ENCODE results near the gene OPN1SW. TPM values are rescaled to one million over a fixed set of nuclear protein-coding genes. Genes with fewer than 3 reads are reported as not detected.

Gene OPN1SW
- total and polyA plus RNA-seq, 9 of the 15 experiments (the other 6 are each of a cell fraction or from before 2014, with no cell fraction given) = 0.84 to 1.0 TPM; not detected in 7

DNA sequence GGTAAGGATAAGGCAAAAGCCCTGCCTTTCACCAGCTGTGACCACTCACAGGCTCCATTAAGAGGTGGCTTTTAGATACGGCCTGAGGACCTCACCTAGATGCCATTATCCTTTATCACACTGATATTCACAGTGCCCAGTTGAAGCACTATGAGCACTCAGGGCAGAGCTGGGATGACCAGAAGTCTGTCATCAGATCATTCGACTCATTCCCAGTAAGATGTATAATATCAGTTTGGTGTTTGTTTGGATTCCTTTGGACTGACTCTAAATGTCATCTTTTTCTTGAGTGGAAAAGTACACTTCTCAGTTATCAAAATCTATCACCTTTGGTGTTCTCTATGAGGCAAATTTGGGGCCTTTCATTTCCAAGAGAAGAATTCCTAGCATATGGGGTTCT, 34.9 kb upstream of the OPN1SW start:
- H3K79me2 ChIP-seq (ENCODE audit: control insufficient read depth, insufficient read depth, low read length) = no peaks in the 10 kb centered on the region
- no peaks in the 10 kb centered on the region for H4K20me1 ChIP-seq (replicated peaks; ENCODE audit: control insufficient read depth, insufficient read depth, low read length)
- H3K36me3 ChIP-seq (ENCODE audit: control insufficient read depth, insufficient read depth, low read length) = peaks cover 57% of the 10 kb centered on the region
- CTCF ChIA-PET (ENCODE audit: low intra/inter-chr PET ratio) = no interaction called here
- TF ChIP-seq PTRF (tag; IDR thresholded peaks at IDR 0.05) (no peak), ZBED1 (IDR thresholded peaks at IDR 0.05) (no peak), POLR3A (IDR thresholded peaks at IDR 0.05; ENCODE audit: borderline replicate concordance, extremely low read depth, insufficient read depth, insufficient read length) (no peak), PHF8 (IDR thresholded peaks at IDR 0.05; ENCODE audit: borderline replicate concordance, low read length) (no peak), TAF7 (tag; IDR thresholded peaks at IDR 0.05) (no peak), ETV6 (IDR thresholded peaks at IDR 0.05; ENCODE audit: borderline replicate concordance in 1 of 2, low read depth in 2 of 2, low read length in 1 of 2) (no peak), ETV6 (CRISPR knock-in tag; IDR thresholded peaks at IDR 0.05; ENCODE audit: borderline replicate concordance) (no peak), POLR2AphosphoS2 (IDR thresholded peaks at IDR 0.05; ENCODE audit: low read length) (no peak)
- TF ChIP-seq, protein P1, sequence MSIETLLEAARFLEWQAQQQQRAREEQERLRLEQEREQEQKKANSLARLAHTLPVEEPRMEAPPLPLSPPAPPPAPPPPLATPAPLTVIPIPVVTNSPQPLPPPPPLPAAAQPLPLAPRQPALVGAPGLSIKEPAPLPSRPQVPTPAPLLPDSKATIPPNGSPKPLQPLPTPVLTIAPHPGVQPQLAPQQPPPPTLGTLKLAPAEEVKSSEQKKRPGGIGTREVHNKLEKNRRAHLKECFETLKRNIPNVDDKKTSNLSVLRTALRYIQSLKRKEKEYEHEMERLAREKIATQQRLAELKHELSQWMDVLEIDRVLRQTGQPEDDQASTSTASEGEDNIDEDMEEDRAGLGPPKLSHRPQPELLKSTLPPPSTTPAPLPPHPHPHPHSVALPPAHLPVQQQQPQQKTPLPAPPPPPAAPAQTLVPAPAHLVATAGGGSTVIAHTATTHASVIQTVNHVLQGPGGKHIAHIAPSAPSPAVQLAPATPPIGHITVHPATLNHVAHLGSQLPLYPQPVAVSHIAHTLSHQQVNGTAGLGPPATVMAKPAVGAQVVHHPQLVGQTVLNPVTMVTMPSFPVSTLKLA (conservative IDR thresholded peaks at IDR 0.05) = no peak
- H3K27ac ChIP-seq (ENCODE audit: extremely low read depth, low read depth, low read length) = no peak overlapping the region
- POLR2A ChIA-PET = no interaction called here
- 52% methylated on average over 2 of the region's 2 CpGs for WGBS (ENCODE audit: insufficient coverage, low coverage, missing lambda C conversion rate)
- H3K4me2 ChIP-seq (ENCODE audit: insufficient read depth, low read length) = no peak overlapping the region
- H3K27me3 ChIP-seq (ENCODE audit: control insufficient read depth in 2 of 2, insufficient read depth in 2 of 2, low read length in 2 of 2) = no peaks in the 10 kb centered on the region
- no peak overlapping the region for H3K4me3 ChIP-seq
- BruUV-seq (replicated peaks) = no TSS peak
- no peak for FAIRE-seq
- H3K9me3 ChIP-seq (replicated peaks; ENCODE audit: control insufficient read depth, insufficient read depth, low read depth, low read length) = no peaks in the 10 kb centered on the region
- intact Hi-C loops (cut with micrococcal nuclease) (no loop called here), in situ Hi-C loops (cut with MboI) (no loop called here)
- no peak for ATAC-seq
- H3K4me1 ChIP-seq (replicated peaks in 1 of 2; ENCODE audit: control insufficient read depth in 2 of 2, insufficient read depth in 2 of 2, low read length in 2 of 2) = peaks cover 25% of the 10 kb centered on the region in 2 experiments; a peak in 4 of 5 replicates
- no peak overlapping the region for H2AFZ ChIP-seq (ENCODE audit: low read depth, low read length)
- no peak for DNase-seq (ENCODE audit: extremely low read depth in 1 of 4, low spot score in 3 of 4)
- H3K9me1 ChIP-seq (ENCODE audit: control insufficient read depth, insufficient read depth, low read length) = peaks cover 6% of the 10 kb centered on the region
- no peak overlapping the region for H3K9ac ChIP-seq (ENCODE audit: insufficient read depth in 1 of 2, low read depth in 2 of 2, low read length in 2 of 2)

Measured in K562 (cell line).